HEK293 (cell line): ENCODE results near the gene TAPBPL.
A peak's percentile ranks its signal among the peaks of the same experiment; 100 is the strongest.

Experiments used
- CTCF ChIA-PET: fragments of 350-600 bp; formaldehyde crosslinking; extraction: SDS; loops from one replicate; lab custom pipeline; 2021; ENCODE audit warnings: antibody characterized with exemption; lab: Yijun Ruan, JAX
- POLR2A ChIA-PET: fragments of 300-600 bp; formaldehyde crosslinking; extraction: SDS; loops from one replicate; lab custom pipeline; 2020; ENCODE audit warnings: antibody characterized with exemption, inconsistent platforms; lab: Yijun Ruan, JAX
- H3K27ac ChIP-seq: fragments of 200-500 bp; sonication (Bioruptor generic); 2 replicates; pipeline ENCODE4 v1.5.1; 2014; ENCODE audit warnings: low read depth, low read length, control low read depth, inconsistent platforms; ENCODE audit errors: extremely low read depth
- H3K36me3 ChIP-seq, 2 experiments: fragments of 200-500 bp in 1 of 2; sonication (Bioruptor generic) in 1 of 2; 1 replicate in 1 of 2; 2 replicates in 1 of 2; pipeline ENCODE4 v1.5.1; 2014 to 2017; ENCODE audit warnings: inconsistent platforms in 2 of 2, low read length in 2 of 2; ENCODE audit not compliant: control insufficient read depth in 2 of 2, insufficient read depth in 1 of 2
- H3K4me1 ChIP-seq: fragments of 200-500 bp; sonication (Bioruptor generic); 2 replicates; pipeline ENCODE4 v1.5.1; 2014; ENCODE audit warnings: mild to moderate bottlenecking, low read length, inconsistent platforms; ENCODE audit not compliant: control insufficient read depth, insufficient read depth
- H3K4me3 ChIP-seq: 2 replicates; pipeline ENCODE4 v1.5.1; 2011; ENCODE audit warnings: low read depth, mild to moderate bottlenecking, control low read depth, low read length, moderate library complexity
- H3K9me3 ChIP-seq: fragments of 200-500 bp; sonication (Bioruptor generic); 2 replicates; pipeline ENCODE4 v1.5.1; 2014; ENCODE audit warnings: low read depth, low read length, inconsistent platforms; ENCODE audit not compliant: control insufficient read depth, insufficient read depth
- ATF2 ChIP-seq: fragments of 450-650 bp; formaldehyde crosslinking; IDR thresholded peaks from 2 replicates; pipeline ENCODE4 v1.5.1; 2016; ENCODE audit warnings: missing biosample characterization, missing genetic modification characterization, low read depth
- PRDM10 ChIP-seq: fragments of 450-650 bp; formaldehyde crosslinking; IDR thresholded peaks from 2 replicates; pipeline ENCODE4 v1.5.1; 2016; ENCODE audit warnings: missing biosample characterization, missing genetic modification characterization
- SCRT1 ChIP-seq: fragments of 450-650 bp; formaldehyde crosslinking; IDR thresholded peaks from 2 replicates; pipeline ENCODE4 v1.5.1; 2016; ENCODE audit warnings: missing biosample characterization, missing genetic modification characterization, borderline replicate concordance
- SCRT2 ChIP-seq: fragments of 450-650 bp; formaldehyde crosslinking; IDR thresholded peaks from 2 replicates; pipeline ENCODE4 v1.5.1; 2016; ENCODE audit warnings: missing biosample characterization, missing genetic modification characterization
- ZBTB21 ChIP-seq: fragments of 450-650 bp; formaldehyde crosslinking; IDR thresholded peaks from 2 replicates; pipeline ENCODE4 v1.5.1; 2017; ENCODE audit warnings: missing biosample characterization, missing genetic modification characterization
- ZBTB6 ChIP-seq: fragments of 450-650 bp; formaldehyde crosslinking; IDR thresholded peaks from 2 replicates; pipeline ENCODE4 v1.5.1; 2017; ENCODE audit warnings: missing biosample characterization, missing genetic modification characterization
- ZNF121 ChIP-seq: fragments of 450-650 bp; formaldehyde crosslinking; IDR thresholded peaks from 2 replicates; pipeline ENCODE4 v1.5.1; 2016; ENCODE audit warnings: missing biosample characterization, missing genetic modification characterization
- ZNF324 ChIP-seq: fragments of 450-650 bp; formaldehyde crosslinking; IDR thresholded peaks from 2 replicates; pipeline ENCODE4 v1.5.1; 2016; ENCODE audit warnings: missing biosample characterization, missing genetic modification characterization
- ZNF48 ChIP-seq: fragments of 450-650 bp; formaldehyde crosslinking; IDR thresholded peaks from 2 replicates; pipeline ENCODE4 v1.5.1; 2016; ENCODE audit warnings: missing biosample characterization, missing genetic modification characterization
- ZNF488 ChIP-seq: fragments of 450-650 bp; formaldehyde crosslinking; IDR thresholded peaks from 2 replicates; pipeline ENCODE4 v1.5.1; 2016; ENCODE audit warnings: missing biosample characterization, missing genetic modification characterization
- ZNF530 ChIP-seq: fragments of 450-650 bp; formaldehyde crosslinking; IDR thresholded peaks from 2 replicates; pipeline ENCODE4 v1.5.1; 2016; ENCODE audit warnings: low read depth, missing biosample characterization, missing genetic modification characterization
- ZNF580 ChIP-seq: fragments of 450-650 bp; formaldehyde crosslinking; IDR thresholded peaks from 2 replicates; pipeline ENCODE4 v1.5.1; 2016; ENCODE audit warnings: missing biosample characterization, missing genetic modification characterization
- ZNF843 ChIP-seq: fragments of 450-650 bp; formaldehyde crosslinking; IDR thresholded peaks from 2 replicates; pipeline ENCODE4 v1.5.1; 2016; ENCODE audit warnings: missing biosample characterization, missing genetic modification characterization
- ZSCAN30 ChIP-seq: fragments of 450-650 bp; IDR thresholded peaks from 2 replicates; pipeline ENCODE4 v1.5.1; 2018; ENCODE audit warnings: missing biosample characterization, mild to moderate bottlenecking, missing genetic modification characterization, moderate library complexity

Gene TAPBPL

GRCh38 chr12:6437586-6437985, 14.3 kb upstream of the TAPBPL start:
- Histone ChIP-seq H3K27ac (no peak overlapping the region), H3K9me3 (no peaks in the 10 kb centered on the region), H3K4me1 (no peaks in the 10 kb centered on the region), H3K36me3 (no peaks in the 10 kb centered on the region), H3K4me3 (no peak overlapping the region)
- TF ChIP-seq ZBTB6 (tag by site-specific recombination) = no peak
- peak; percentile 71 for TF ChIP-seq SCRT2
- no peak for TF ChIP-seq ATF2 (tag by site-specific recombination)
- 0 out of 2 replicates have a peak, but pooled peaks have one; percentile 21 for TF ChIP-seq SCRT1 (tag by site-specific recombination)
- no peak for TF ChIP-seq ZNF48
- TF ChIP-seq ZNF488 (tag by site-specific recombination) = no peak
- TF ChIP-seq ZNF121 (tag by site-specific recombination) = peak; percentile 78
- POLR2A ChIA-PET = no interaction called here
- CTCF ChIA-PET = no interaction called here

GRCh38 chr12:6438345-6438744, 13.5 kb upstream of the TAPBPL start:
- CTCF ChIA-PET = interaction anchor here (1.2 to 1.5 kb wide), 2 partner anchors 15 to 27 kb away, joined by 8 to 13 read pairs; no protein-coding TSS in a partner anchor
- H3K27ac ChIP-seq = no peak overlapping the region

More at GRCh38 chr12:6438345-6438744, 13.5 kb upstream of the TAPBPL start:
- Histone ChIP-seq H3K4me1 (no peaks in the 10 kb centered on the region), H3K4me3 (no peak overlapping the region), H3K9me3 (no peaks in the 10 kb centered on the region), H3K36me3 (no peaks in the 10 kb centered on the region)
- POLR2A ChIA-PET = interaction anchor here (0.6 to 1.0 kb wide), 2 partner anchors 44 to 96 kb away, joined by 3 read pairs; partner anchors contain the start of gene GAPDH
- no peak for TF ChIP-seq ZNF843
- TF ChIP-seq ZSCAN30 (tag by site-specific recombination) = no peak
- no peak for TF ChIP-seq ZNF324 (tag by site-specific recombination)
- no peak for TF ChIP-seq ZNF580
- TF ChIP-seq PRDM10 = no peak
- no peak for TF ChIP-seq ZBTB21 (tag by site-specific recombination)
- TF ChIP-seq ZNF530 = no peak
